Body of pancreas (tissue), 4 donors: ENCODE measurements around the gene SPRED2.

Source experiments
- POLR2A ChIP-seq, 3 donors: fragments of 450-650 bp; IDR thresholded peaks; one replicate each; pipeline ENCODE4 v1.6.1; 2016; ENCODE audit warnings: antibody characterized with exemption in 3 of 3, mild to moderate bottlenecking in 2 of 3
- TF ChIP-seq, protein P1 (sequence below), 7 experiments: fragments of 450-650 bp in 4 of 7; fragments of 200-600 bp in 3 of 7; sonication (generic) in 3 of 7; IDR thresholded peaks; one replicate each; pipeline ENCODE4 v1.5.1; 2016 to 2019; ENCODE audit warnings: antibody characterized with exemption in 7 of 7

DNA sequence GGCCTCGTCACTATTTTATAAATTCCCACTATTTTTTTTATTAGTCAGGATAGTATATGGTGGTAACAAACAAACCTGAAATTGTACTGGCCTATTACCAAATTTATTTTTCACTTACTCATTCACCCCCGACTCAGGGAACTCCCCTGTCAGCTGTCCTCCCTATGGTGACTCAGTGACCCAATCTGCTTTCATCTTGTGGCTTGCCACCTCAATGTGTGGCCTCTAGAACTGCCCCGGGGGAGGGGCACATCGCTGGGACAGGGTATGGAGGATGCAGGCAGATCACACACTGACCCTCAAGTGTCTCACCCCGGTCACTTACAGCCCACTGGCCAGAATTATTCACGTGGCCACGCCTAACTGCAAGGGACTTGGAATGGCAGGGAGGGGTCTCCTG, 133.2 kb downstream of the SPRED2 start:
- TF ChIP-seq, protein P1, sequence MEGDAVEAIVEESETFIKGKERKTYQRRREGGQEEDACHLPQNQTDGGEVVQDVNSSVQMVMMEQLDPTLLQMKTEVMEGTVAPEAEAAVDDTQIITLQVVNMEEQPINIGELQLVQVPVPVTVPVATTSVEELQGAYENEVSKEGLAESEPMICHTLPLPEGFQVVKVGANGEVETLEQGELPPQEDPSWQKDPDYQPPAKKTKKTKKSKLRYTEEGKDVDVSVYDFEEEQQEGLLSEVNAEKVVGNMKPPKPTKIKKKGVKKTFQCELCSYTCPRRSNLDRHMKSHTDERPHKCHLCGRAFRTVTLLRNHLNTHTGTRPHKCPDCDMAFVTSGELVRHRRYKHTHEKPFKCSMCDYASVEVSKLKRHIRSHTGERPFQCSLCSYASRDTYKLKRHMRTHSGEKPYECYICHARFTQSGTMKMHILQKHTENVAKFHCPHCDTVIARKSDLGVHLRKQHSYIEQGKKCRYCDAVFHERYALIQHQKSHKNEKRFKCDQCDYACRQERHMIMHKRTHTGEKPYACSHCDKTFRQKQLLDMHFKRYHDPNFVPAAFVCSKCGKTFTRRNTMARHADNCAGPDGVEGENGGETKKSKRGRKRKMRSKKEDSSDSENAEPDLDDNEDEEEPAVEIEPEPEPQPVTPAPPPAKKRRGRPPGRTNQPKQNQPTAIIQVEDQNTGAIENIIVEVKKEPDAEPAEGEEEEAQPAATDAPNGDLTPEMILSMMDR (IDR thresholded peaks at IDR 0.05), result no peak
- TF ChIP-seq POLR2A (IDR thresholded peaks at IDR 0.05), result no peak
